B cell (primary cell): ENCODE measurements around the gene TPBGL. TPM values are rescaled to one million over a fixed set of nuclear protein-coding genes. Genes with fewer than 3 reads are reported as not detected.

Source experiments
- ATAC-seq: fragments of 200-7000 bp; cut with Tn5 transposase; one replicate; pipeline ENCODE4 v1.10.0; 2021; ENCODE audit warnings: low read depth, mild to moderate bottlenecking, moderate number of reproducible peaks, moderate library complexity
- CTCF ChIA-PET: fragments of 350-600 bp; sonication (Branson Sonifier 250); formaldehyde crosslinking; loops from one replicate; lab custom pipeline; 2021; ENCODE audit warnings: antibody characterized with exemption, inconsistent platforms; lab: Charles Lee
- POLR2A ChIA-PET: fragments of 350-600 bp; sonication (Branson Sonifier 250); formaldehyde crosslinking; loops from one replicate; lab custom pipeline; 2021; ENCODE audit warnings: antibody characterized with exemption; lab: Charles Lee
- DNase-seq: peaks from one replicate; pipeline ENCODE4 v3.0.0; 2013
- H2AFZ ChIP-seq: 2 replicates; pipeline ENCODE4 v1.6.1; 2012; ENCODE audit warnings: mild to moderate bottlenecking, low read depth, low read length; ENCODE audit not compliant: insufficient read depth, poor library complexity, severe bottlenecking
- H3K27ac ChIP-seq, 2 donors: 1 replicate in 1 of 2; 2 replicates in 1 of 2; pipeline ENCODE4 v1.5.1; 2012 to 2013; ENCODE audit warnings: low read length in 2 of 2, mild to moderate bottlenecking in 2 of 2, moderate library complexity in 1 of 2
- H3K27me3 ChIP-seq, 4 experiments: fragments of 200-600 bp in 1 of 4; sonication (generic) in 1 of 4; replicated peaks in 1 of 4; 1 replicate in 2 of 4; 2 replicates in 2 of 4; pipeline versions ENCODE4 v1.6.1 to v1.7.0; 2013 to 2016; ENCODE audit warnings: low read length in 3 of 4, mild to moderate bottlenecking in 2 of 4, mixed read lengths in 1 of 4, moderate library complexity in 1 of 4; ENCODE audit not compliant: insufficient read depth in 4 of 4, control insufficient read depth in 3 of 4; ENCODE audit errors: control extremely low read depth in 1 of 4
- H3K36me3 ChIP-seq, 2 experiments: replicated peaks in 1 of 2; 1 replicate in 1 of 2; 2 replicates in 1 of 2; pipeline versions ENCODE4 v1.6.1 to v1.7.1; 2013; ENCODE audit warnings: low read length in 1 of 2; ENCODE audit not compliant: insufficient read depth in 2 of 2, control insufficient read depth in 1 of 2; ENCODE audit errors: control extremely low read depth in 1 of 2, extremely low read depth in 1 of 2
- H3K4me1 ChIP-seq, 2 donors: fragments of 200-600 bp in 1 of 2; sonication (generic) in 1 of 2; 1 replicate in 1 of 2; 2 replicates in 1 of 2; pipeline versions ENCODE4 v1.5.1 to v1.6.1; 2013 to 2017; ENCODE audit warnings: low read length in 2 of 2; ENCODE audit not compliant: control insufficient read depth in 2 of 2, insufficient read depth in 2 of 2
- H3K4me2 ChIP-seq: replicated peaks from 2 replicates; pipeline ENCODE3; 2012; ENCODE audit warnings: mild to moderate bottlenecking, low read depth, low read length; ENCODE audit not compliant: poor library complexity, severe bottlenecking
- H3K4me3 ChIP-seq, 5 experiments: fragments of 200-600 bp in 1 of 5; sonication (generic) in 1 of 5; 1 replicate in 3 of 5; 2 replicates in 2 of 5; pipeline versions ENCODE4 v1.5.1 to v1.7.0; 2011 to 2016; ENCODE audit warnings: low read length in 4 of 5, mild to moderate bottlenecking in 4 of 5, low read depth in 2 of 5, control low read depth in 1 of 5, moderate library complexity in 1 of 5; ENCODE audit not compliant: insufficient read depth in 1 of 5; ENCODE audit errors: control extremely low read depth in 1 of 5, extremely low read depth in 1 of 5
- H3K79me2 ChIP-seq: fragments of 200-600 bp; sonication (generic); one replicate; pipeline ENCODE4 v1.6.0; 2016; ENCODE audit warnings: low read length; ENCODE audit not compliant: control insufficient read depth, insufficient read depth
- H3K9ac ChIP-seq: fragments of 200-600 bp; sonication (generic); 2 replicates; pipeline ENCODE4 v1.6.1; 2017; ENCODE audit warnings: mild to moderate bottlenecking, low read length, moderate library complexity
- H3K9me3 ChIP-seq, 3 donors: one replicate each; pipeline versions ENCODE4 v1.6.1 to v1.7.1; 2013; ENCODE audit warnings: low read length in 2 of 3; ENCODE audit not compliant: control insufficient read depth in 2 of 3, insufficient read depth in 1 of 3; ENCODE audit errors: control extremely low read depth in 1 of 3
- H4K20me1 ChIP-seq: 2 replicates; pipeline ENCODE4 v1.6.0; 2012; ENCODE audit warnings: mild to moderate bottlenecking, low read length; ENCODE audit not compliant: insufficient read depth, control insufficient read depth, poor library complexity, severe bottlenecking
- H3K27ac Mint-ChIP-seq: one replicate; pipeline ENCODE4 v1.8.0; 2021; ENCODE audit warnings: mixed read lengths
- H3K27me3 Mint-ChIP-seq: one replicate; pipeline ENCODE4 v1.8.0; 2021; ENCODE audit warnings: mixed read lengths
- H3K4me1 Mint-ChIP-seq: one replicate; pipeline ENCODE4 v1.8.0; 2021; ENCODE audit warnings: mixed read lengths
- H3K4me3 Mint-ChIP-seq: one replicate; pipeline ENCODE4 v1.8.0; 2021; ENCODE audit warnings: mixed read lengths
- H3K9me3 Mint-ChIP-seq: one replicate; pipeline ENCODE4 v1.8.0; 2022; ENCODE audit warnings: mixed read lengths; ENCODE audit not compliant: insufficient read depth
- CTCF ChIP-seq: fragments of 200-600 bp; IDR thresholded peaks from one replicate; pipeline ENCODE4 v1.8.0; 2022; ENCODE audit warnings: antibody characterized with exemption, mild to moderate bottlenecking
- EZH2 ChIP-seq: IDR thresholded peaks from 2 replicates; pipeline ENCODE4 v1.6.1; 2012; ENCODE audit warnings: borderline replicate concordance, low read depth, mild to moderate bottlenecking, moderate library complexity, low read length; ENCODE audit not compliant: insufficient read depth, poor library complexity, severe bottlenecking
- WGBS: methylation state at CpG from one replicate; pipeline ENCODE4 v1.1.5; 2013; ENCODE audit warnings: missing lambda C conversion rate; ENCODE audit not compliant: insufficient coverage; 5-methylcytosine and 5-hydroxymethylcytosine counted together
- intact Hi-C: fragments of 100-400 bp; cut with micrococcal nuclease; formaldehyde crosslinking; loops from one replicate; pipeline ENCODE4 v1.10.0; 2022
- polyA plus RNA-seq: library from polyadenylated mRNA; depleted of rRNA; stranded (reverse); fragments of >200 nt; gene quantifications from 2 replicates; pipeline ENCODE4 v1.2.3, GENCODE V29; 2012
- total RNA-seq, 2 donors: library from RNA; stranded (reverse); fragments of 120-200 nt in 1 of 2; gene quantifications; 1 replicate in 1 of 2; 2 replicates in 1 of 2; pipeline versions ENCODE4 v1.2.3 to v1.2.4, GENCODE V29; 2013 to 2022

Gene TPBGL
- total and polyA plus RNA-seq, 2 donors (not counting 1 experiment from before 2014, with no cell fraction given) = not detected

GRCh38 chr11:75214411-75214821, 26.2 kb upstream of the TPBGL start:
- intact Hi-C loops = no loop called here
- H3K4me3 ChIP-seq = no peak overlapping the region
- H3K27ac ChIP-seq = no peak overlapping the region
- ATAC-seq (peak; percentile 36), DNase-seq (peak; percentile 64)
- no peak for TF ChIP-seq CTCF
- no peak for TF ChIP-seq EZH2
- peaks cover 0 to 2% (median 0%) of the 10 kb centered on the region in 4 experiments for H3K27me3 ChIP-seq
- no peak overlapping the region for H3K27ac Mint-ChIP-seq
- no peaks in the 10 kb centered on the region for H3K79me2 ChIP-seq
- POLR2A ChIA-PET = no interaction called here
- no peak overlapping the region for H2AFZ ChIP-seq
- no peak overlapping the region for H3K4me3 Mint-ChIP-seq
- H3K9me3 ChIP-seq = peaks cover 0 to 9% (median 0%) of the 10 kb centered on the region in 3 donors
- peaks cover 49% of the 10 kb centered on the region for H3K27me3 Mint-ChIP-seq
- no peak overlapping the region for H3K9ac ChIP-seq
- H3K36me3 ChIP-seq = no peaks in the 10 kb centered on the region
- peaks cover 3% of the 10 kb centered on the region for H3K9me3 Mint-ChIP-seq
- no peaks in the 10 kb centered on the region for H3K4me1 ChIP-seq
- H3K4me1 Mint-ChIP-seq = no peaks in the 10 kb centered on the region
- CTCF ChIA-PET = interaction anchor here (0.8 to 1.4 kb wide), 2 partner anchors 9 to 74 kb away, joined by 3 to 4 read pairs; no protein-coding TSS in a partner anchor
- no peaks in the 10 kb centered on the region for H4K20me1 ChIP-seq
- WGBS = 8% methylated on average over 6 of the region's 8 CpGs
- no peak overlapping the region for H3K4me2 ChIP-seq

GRCh38 chr11:75214843-75215242, 25.7 kb upstream of the TPBGL start:
- no peaks in the 10 kb centered on the region for H3K4me1 ChIP-seq
- ATAC-seq (no peak), DNase-seq (no peak)
- no peaks in the 10 kb centered on the region for H3K36me3 ChIP-seq
- no peak overlapping the region for H3K27ac ChIP-seq
- intact Hi-C loops = no loop called here
- ChIA-PET POLR2A (no interaction called here), CTCF (interaction anchor here (0.8 to 1.4 kb wide), 2 partner anchors 10 to 74 kb away, joined by 3 to 4 read pairs; no protein-coding TSS in a partner anchor)
- no peak for TF ChIP-seq CTCF
- TF ChIP-seq EZH2 = no peak
- peaks cover 3% of the 10 kb centered on the region for H3K9me3 Mint-ChIP-seq
- H3K27ac Mint-ChIP-seq = no peak overlapping the region
- no peaks in the 10 kb centered on the region for H3K79me2 ChIP-seq
- H3K4me3 ChIP-seq = no peak overlapping the region
- H4K20me1 ChIP-seq = no peaks in the 10 kb centered on the region
- no peak overlapping the region for H3K4me3 Mint-ChIP-seq
- H3K4me2 ChIP-seq = no peak overlapping the region
- peaks cover 0 to 9% (median 0%) of the 10 kb centered on the region in 3 donors for H3K9me3 ChIP-seq
- no peaks in the 10 kb centered on the region for H3K4me1 Mint-ChIP-seq
- no peak overlapping the region for H2AFZ ChIP-seq
- H3K27me3 ChIP-seq = peaks cover 0 to 2% (median 0%) of the 10 kb centered on the region in 4 experiments
- H3K27me3 Mint-ChIP-seq = peaks cover 53% of the 10 kb centered on the region
- no peak overlapping the region for H3K9ac ChIP-seq
